H1 (cell line): ENCODE measurements around the gene LRRC4C.

Source experiments
- CTCF ChIP-seq, 3 experiments: IDR thresholded peaks; 1 replicate in 2 of 3; 2 replicates in 1 of 3; pipeline versions ENCODE4 v1.5.1 to v1.6.1; 2011; ENCODE audit warnings: low read length in 3 of 3, mild to moderate bottlenecking in 3 of 3, inconsistent platforms in 2 of 3, low read depth in 1 of 3, moderate library complexity in 1 of 3; ENCODE audit not compliant: insufficient read depth in 1 of 3; ENCODE audit errors: control extremely low read depth in 1 of 3
- KDM5A ChIP-seq: fragments of 200-600 bp; IDR thresholded peaks from 2 replicates; pipeline ENCODE4 v1.7.1; 2012; ENCODE audit warnings: mild to moderate bottlenecking, low read length, inconsistent platforms, mixed read lengths
- POLR2A ChIP-seq, 2 experiments: IDR thresholded peaks; 1 replicate in 1 of 2; 2 replicates in 1 of 2; pipeline ENCODE4 v1.6.1; 2011; ENCODE audit warnings: low read depth in 2 of 2, low read length in 2 of 2, mild to moderate bottlenecking in 2 of 2; ENCODE audit errors: control extremely low read depth in 1 of 2
- TAF1 ChIP-seq: IDR thresholded peaks from 2 replicates; pipeline ENCODE4 v1.6.1; 2011; ENCODE audit warnings: mild to moderate bottlenecking, low read depth, low read length
- TF ChIP-seq, protein P1 (sequence below): IDR thresholded peaks from 2 replicates; pipeline ENCODE4 v1.6.1; 2011; ENCODE audit warnings: low read depth, mild to moderate bottlenecking, low read length; ENCODE audit not compliant: insufficient read depth
- TF ChIP-seq, protein P2 (sequence below): IDR thresholded peaks from 2 replicates; pipeline ENCODE4 v1.6.1; 2012; ENCODE audit warnings: inconsistent platforms

GRCh38 chr11:40134820-40135570, 1324.5 kb downstream of the LRRC4C start:
- no peak for TF ChIP-seq CTCF (IDR thresholded peaks at IDR 0.05; ENCODE audit: control extremely low read depth in 1 of 3, insufficient read depth in 1 of 3, low read depth in 1 of 3, low read length in 3 of 3)
- TF ChIP-seq, protein P1, sequence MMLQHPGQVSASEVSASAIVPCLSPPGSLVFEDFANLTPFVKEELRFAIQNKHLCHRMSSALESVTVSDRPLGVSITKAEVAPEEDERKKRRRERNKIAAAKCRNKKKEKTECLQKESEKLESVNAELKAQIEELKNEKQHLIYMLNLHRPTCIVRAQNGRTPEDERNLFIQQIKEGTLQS = no peak
- TF ChIP-seq POLR2A (IDR thresholded peaks at IDR 0.05; ENCODE audit: control extremely low read depth in 1 of 2, low read depth in 2 of 2, low read length in 2 of 2) = no peak
- no peak for TF ChIP-seq TAF1
- TF ChIP-seq KDM5A = no peak
- TF ChIP-seq, protein P2, sequence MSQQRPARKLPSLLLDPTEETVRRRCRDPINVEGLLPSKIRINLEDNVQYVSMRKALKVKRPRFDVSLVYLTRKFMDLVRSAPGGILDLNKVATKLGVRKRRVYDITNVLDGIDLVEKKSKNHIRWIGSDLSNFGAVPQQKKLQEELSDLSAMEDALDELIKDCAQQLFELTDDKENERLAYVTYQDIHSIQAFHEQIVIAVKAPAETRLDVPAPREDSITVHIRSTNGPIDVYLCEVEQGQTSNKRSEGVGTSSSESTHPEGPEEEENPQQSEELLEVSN = no peak
